ENCODE data around the gene SZT2. TPM values are rescaled to one million over a fixed set of nuclear protein-coding genes. Genes with fewer than 3 reads are reported as not detected.
"Not testable (repeated sequence)": the region's sequence is repeated elsewhere in the genome, so short reads cannot be mapped to it uniquely, and the experiment has no call there.

Gene SZT2
- total RNA-seq, 1 donor from 2014 or later: 63.6 TPM

DNA sequence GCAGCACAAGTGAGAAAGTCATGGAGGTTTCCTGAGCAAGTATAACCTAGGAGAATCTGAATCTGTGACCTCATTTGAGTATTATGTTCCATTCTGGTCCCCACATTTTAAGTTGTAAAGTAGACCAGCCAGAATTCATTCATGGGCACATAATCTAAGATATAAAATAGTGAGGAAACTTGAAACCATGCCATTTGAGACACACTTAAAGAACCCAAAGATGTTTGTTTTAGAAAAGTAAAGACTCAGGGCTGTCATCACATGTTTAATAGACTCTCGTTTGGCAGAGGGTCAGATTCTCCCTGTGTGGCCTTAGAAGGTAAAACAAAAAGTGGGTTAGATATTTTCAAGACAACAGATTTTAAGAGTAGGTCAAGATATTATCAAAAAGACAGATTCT lies 6.4 kb downstream of the SZT2 start:
- Mint-ChIP-seq H3K4me3 (ENCODE audit: unreplicated experiment) (no peak overlapping the region), H3K27me3 (ENCODE audit: unreplicated experiment) (no peaks in the 10 kb centered on the region), H3K36me3 (ENCODE audit: unreplicated experiment) (peaks cover 9% of the 10 kb centered on the region), H3K4me1 (ENCODE audit: unreplicated experiment) (peaks cover 5% of the 10 kb centered on the region), H3K27ac (ENCODE audit: unreplicated experiment) (no peak overlapping the region), H3K9me3 (ENCODE audit: unreplicated experiment) (no peaks in the 10 kb centered on the region)
- TF ChIP-seq, protein P1, sequence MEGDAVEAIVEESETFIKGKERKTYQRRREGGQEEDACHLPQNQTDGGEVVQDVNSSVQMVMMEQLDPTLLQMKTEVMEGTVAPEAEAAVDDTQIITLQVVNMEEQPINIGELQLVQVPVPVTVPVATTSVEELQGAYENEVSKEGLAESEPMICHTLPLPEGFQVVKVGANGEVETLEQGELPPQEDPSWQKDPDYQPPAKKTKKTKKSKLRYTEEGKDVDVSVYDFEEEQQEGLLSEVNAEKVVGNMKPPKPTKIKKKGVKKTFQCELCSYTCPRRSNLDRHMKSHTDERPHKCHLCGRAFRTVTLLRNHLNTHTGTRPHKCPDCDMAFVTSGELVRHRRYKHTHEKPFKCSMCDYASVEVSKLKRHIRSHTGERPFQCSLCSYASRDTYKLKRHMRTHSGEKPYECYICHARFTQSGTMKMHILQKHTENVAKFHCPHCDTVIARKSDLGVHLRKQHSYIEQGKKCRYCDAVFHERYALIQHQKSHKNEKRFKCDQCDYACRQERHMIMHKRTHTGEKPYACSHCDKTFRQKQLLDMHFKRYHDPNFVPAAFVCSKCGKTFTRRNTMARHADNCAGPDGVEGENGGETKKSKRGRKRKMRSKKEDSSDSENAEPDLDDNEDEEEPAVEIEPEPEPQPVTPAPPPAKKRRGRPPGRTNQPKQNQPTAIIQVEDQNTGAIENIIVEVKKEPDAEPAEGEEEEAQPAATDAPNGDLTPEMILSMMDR (IDR thresholded peaks at IDR 0.05): no peak
- no peak for DNase-seq (ENCODE audit: extremely low spot score, unreplicated experiment)

DNA sequence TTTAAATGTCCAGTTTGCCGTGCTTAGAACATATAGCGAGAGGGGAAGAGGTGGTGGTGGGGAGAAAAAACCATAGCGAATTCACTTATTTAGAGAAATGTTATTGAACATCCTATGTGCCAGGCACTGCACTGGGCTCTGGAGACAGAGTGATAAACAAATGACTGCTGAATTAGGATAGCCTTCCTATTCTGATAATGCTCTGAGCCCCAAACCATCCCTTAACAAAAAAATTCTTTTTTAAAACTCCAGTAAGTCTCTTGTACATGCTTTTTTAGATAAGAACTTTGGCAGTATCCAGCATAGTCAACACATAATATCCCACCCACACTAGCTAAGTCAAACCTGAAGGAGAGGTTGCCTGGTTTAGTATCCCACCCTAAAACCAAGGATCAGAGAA lies 8.5 kb downstream of the SZT2 start:
- H3K4me1 Mint-ChIP-seq (ENCODE audit: unreplicated experiment): no peaks in the 10 kb centered on the region
- H3K9me3 Mint-ChIP-seq (ENCODE audit: unreplicated experiment): no peaks in the 10 kb centered on the region
- TF ChIP-seq, protein P1 (IDR thresholded peaks at IDR 0.05): no peak
- DNase-seq (ENCODE audit: extremely low spot score, unreplicated experiment): no peak
- H3K36me3 Mint-ChIP-seq (ENCODE audit: unreplicated experiment): peaks cover 13% of the 10 kb centered on the region
- H3K4me3 Mint-ChIP-seq (ENCODE audit: unreplicated experiment): no peak overlapping the region
- no peaks in the 10 kb centered on the region for H3K27me3 Mint-ChIP-seq (ENCODE audit: unreplicated experiment)
- no peak overlapping the region for H3K27ac Mint-ChIP-seq (ENCODE audit: unreplicated experiment)

DNA sequence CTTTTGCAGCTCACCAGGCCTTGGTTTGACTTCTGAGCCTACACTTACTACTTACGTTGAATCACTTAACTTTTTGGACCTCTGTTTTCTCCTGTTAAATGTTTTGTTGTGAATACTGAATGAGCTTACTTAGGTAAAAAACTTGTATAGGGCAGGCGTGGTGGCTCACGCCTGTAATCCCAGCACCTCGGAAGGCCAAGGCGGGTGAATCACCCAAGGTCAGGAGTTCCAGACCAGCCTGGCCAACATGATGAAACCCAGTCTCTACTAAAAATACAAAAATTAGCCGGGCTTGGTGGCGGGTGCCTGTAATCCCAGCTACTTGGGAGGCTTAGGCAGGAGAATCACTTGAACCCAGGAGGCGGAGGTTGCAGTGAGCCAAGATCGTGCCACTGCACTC lies 10.7 kb downstream of the SZT2 start:
- H3K4me3 Mint-ChIP-seq (ENCODE audit: unreplicated experiment); H3K27ac Mint-ChIP-seq (ENCODE audit: unreplicated experiment); DNase-seq (ENCODE audit: extremely low spot score, unreplicated experiment); H3K9me3 Mint-ChIP-seq (ENCODE audit: unreplicated experiment); H3K4me1 Mint-ChIP-seq (ENCODE audit: unreplicated experiment); H3K27me3 Mint-ChIP-seq (ENCODE audit: unreplicated experiment): not testable (repeated sequence)
- peaks cover 28% of the 10 kb centered on the region for H3K36me3 Mint-ChIP-seq (ENCODE audit: unreplicated experiment)

DNA sequence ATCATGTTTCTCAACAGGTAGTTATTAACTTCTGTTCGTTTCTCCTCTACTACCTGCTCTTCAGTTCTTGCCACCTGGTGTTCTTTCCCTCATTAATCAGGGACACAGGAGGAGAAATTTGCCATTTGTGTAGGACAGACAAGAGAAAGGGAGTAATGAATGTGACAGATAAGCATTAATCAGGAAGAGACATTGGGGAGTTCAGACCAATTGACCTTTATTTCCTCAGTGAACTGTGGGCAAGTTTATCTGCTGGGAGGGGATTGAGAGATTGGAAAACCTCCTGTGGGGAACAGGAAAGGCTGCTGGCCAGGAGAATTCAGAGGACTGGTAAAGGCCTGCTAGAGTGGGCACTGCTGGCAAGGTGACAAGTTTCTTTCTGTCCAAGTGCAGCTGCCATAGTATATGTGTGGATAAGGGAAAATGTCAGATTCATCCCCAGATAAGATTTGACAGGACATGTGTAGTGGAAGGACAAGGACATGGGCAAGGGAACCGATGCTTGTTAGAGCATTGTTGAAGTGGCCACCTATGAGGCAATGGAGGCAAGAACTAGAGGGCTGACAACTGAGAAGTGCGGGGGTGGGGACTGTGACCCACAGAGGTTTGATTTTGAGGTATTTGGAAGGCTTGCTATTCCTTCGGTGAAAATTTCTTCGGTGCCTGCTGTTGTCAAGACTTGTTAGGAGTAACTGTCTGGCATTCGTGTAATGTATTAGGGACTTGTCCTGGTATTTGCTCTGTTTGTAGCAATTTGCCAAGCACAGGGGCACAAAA lies 12.6 kb downstream of the SZT2 start:
- Mint-ChIP-seq H3K27ac (ENCODE audit: unreplicated experiment) (no peak overlapping the region), H3K4me3 (ENCODE audit: unreplicated experiment) (no peak overlapping the region), H3K9me3 (ENCODE audit: unreplicated experiment) (no peaks in the 10 kb centered on the region), H3K27me3 (ENCODE audit: unreplicated experiment) (no peaks in the 10 kb centered on the region), H3K4me1 (ENCODE audit: unreplicated experiment) (no peaks in the 10 kb centered on the region), H3K36me3 (ENCODE audit: unreplicated experiment) (peaks cover 34% of the 10 kb centered on the region)
- no peak for DNase-seq (ENCODE audit: extremely low spot score, unreplicated experiment)
- TF ChIP-seq, protein P1 (IDR thresholded peaks at IDR 0.05): no peak

DNA sequence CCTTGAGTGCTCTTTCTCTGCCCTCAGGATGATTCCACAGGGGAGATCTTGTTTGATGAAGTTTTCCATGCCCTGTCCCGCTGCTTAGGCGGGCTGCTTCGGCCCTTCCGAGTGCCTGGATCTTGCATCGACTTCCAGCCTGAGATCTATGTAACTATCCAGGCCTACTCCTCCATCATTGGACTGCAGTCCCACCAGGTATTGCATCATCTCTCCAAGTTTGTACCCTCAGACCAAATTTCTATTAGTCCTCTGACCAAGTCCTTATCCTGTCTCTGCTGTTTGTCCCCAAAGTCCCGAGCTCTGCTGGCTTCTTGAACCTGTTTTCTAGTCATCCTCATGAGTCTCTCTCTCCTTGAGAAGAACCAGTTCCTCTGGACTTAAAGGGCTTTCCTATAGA lies 14.7 kb downstream of the SZT2 start:
- H3K27ac Mint-ChIP-seq (ENCODE audit: unreplicated experiment): no peak overlapping the region
- DNase-seq (ENCODE audit: extremely low spot score, unreplicated experiment): no peak
- H3K27me3 Mint-ChIP-seq (ENCODE audit: unreplicated experiment): no peaks in the 10 kb centered on the region
- H3K36me3 Mint-ChIP-seq (ENCODE audit: unreplicated experiment): peaks cover 43% of the 10 kb centered on the region
- H3K4me3 Mint-ChIP-seq (ENCODE audit: unreplicated experiment): no peak overlapping the region
- H3K9me3 Mint-ChIP-seq (ENCODE audit: unreplicated experiment): no peaks in the 10 kb centered on the region
- TF ChIP-seq, protein P1 (IDR thresholded peaks at IDR 0.05): no peak
- H3K4me1 Mint-ChIP-seq (ENCODE audit: unreplicated experiment): no peaks in the 10 kb centered on the region
